GM12891 (cell line): ENCODE data around the gene A4GALT.

Source experiments
- DNase-seq: peaks from one replicate; pipeline ENCODE4 v3.0.0; 2011; ENCODE audit warnings: low spot score; ENCODE audit not compliant: insufficient read length
- FAIRE-seq: peaks from 2 replicates; lab custom pipeline; 2011; peaks lifted over from hg19 to GRCh38; lab: Jason Lieb, UNC
- PAX5 ChIP-seq: IDR thresholded peaks from 2 replicates; pipeline ENCODE4 v1.6.1; 2011; ENCODE audit warnings: low read length, moderate library complexity, mild to moderate bottlenecking; ENCODE audit not compliant: insufficient read depth, severe bottlenecking
- POLR2A ChIP-seq: IDR thresholded peaks from 2 replicates; pipeline ENCODE4 v1.6.1; 2011; ENCODE audit warnings: low read depth, low read length, control low read depth
- POLR2AphosphoS5 ChIP-seq: IDR thresholded peaks from 2 replicates; pipeline ENCODE4 v1.6.1; 2011; ENCODE audit warnings: low read depth, low read length, control low read depth
- POU2F2 ChIP-seq: IDR thresholded peaks from 2 replicates; pipeline ENCODE4 v1.6.1; 2011; ENCODE audit warnings: low read depth, mild to moderate bottlenecking, control low read depth, low read length, moderate library complexity
- SPI1 ChIP-seq: IDR thresholded peaks from 2 replicates; pipeline ENCODE4 v1.6.1; 2011; ENCODE audit warnings: low read depth, low read length, control low read depth
- TAF1 ChIP-seq: IDR thresholded peaks from 2 replicates; pipeline ENCODE4 v1.6.1; 2011; ENCODE audit warnings: low read depth, low read length, control low read depth

The A4GALT gene

DNA sequence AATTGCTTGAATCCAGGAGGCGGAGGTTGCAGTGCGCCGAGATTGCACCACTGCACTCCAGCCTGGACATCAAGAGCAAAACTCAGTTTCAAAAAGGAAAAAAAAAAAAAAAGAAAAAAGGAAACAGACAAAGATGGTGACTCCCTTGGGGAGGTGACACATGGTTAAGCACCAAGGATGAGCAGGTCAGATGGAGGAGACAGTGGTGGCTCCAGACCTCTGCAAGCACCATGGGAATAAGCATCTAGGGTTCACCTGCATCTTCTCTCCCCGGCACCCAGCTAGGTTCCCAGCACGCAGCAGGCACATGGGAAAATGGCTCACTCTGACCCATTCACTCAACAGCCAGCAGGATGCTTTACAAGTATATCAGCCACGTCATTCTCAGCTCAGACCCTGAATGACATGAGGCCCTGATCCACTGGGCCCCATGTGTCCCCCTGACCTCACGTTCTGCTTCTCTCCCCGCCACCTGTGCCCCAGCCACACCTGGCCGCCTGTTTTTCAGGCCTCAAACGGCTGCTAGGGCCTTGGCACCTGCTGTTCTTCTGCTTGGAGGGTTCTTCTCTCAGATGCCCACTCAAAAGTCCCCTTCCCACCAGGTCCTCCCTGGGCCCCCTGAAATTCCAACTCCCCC lies 24.2 kb downstream of the A4GALT start:
- DNase-seq: no peak
- peak; percentile 59 for FAIRE-seq
- TF ChIP-seq PAX5: no peak
- TF ChIP-seq TAF1: no peak
- no peak for TF ChIP-seq POLR2A
- no peak for TF ChIP-seq POLR2AphosphoS5
- no peak for TF ChIP-seq SPI1
- TF ChIP-seq POU2F2: no peak

DNA sequence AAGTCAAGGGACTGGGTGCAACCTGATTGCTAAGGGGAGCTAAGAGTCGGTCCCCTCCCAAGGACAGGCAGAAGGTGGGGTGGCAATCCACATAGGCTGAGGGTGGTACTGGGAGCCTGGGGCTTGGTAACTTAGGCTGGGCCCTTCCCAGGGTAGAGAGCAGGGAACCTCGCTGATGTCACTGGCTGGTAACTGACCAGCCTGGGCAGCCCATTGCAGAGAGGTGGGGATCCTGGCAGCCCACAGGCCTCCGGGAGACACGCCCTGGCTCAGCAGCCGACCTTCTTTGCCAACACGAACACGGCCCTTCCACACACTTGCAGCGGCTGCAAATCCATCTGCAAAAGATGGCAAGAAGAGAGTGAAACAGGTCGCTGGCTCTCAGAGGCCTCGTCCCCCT lies 25.4 kb downstream of the A4GALT start:
- TF ChIP-seq PAX5: no peak
- no peak for TF ChIP-seq TAF1
- TF ChIP-seq SPI1: no peak
- TF ChIP-seq POU2F2: no peak
- no peak for TF ChIP-seq POLR2A
- TF ChIP-seq POLR2AphosphoS5: no peak
- DNase-seq (no peak), FAIRE-seq (no peak)

DNA sequence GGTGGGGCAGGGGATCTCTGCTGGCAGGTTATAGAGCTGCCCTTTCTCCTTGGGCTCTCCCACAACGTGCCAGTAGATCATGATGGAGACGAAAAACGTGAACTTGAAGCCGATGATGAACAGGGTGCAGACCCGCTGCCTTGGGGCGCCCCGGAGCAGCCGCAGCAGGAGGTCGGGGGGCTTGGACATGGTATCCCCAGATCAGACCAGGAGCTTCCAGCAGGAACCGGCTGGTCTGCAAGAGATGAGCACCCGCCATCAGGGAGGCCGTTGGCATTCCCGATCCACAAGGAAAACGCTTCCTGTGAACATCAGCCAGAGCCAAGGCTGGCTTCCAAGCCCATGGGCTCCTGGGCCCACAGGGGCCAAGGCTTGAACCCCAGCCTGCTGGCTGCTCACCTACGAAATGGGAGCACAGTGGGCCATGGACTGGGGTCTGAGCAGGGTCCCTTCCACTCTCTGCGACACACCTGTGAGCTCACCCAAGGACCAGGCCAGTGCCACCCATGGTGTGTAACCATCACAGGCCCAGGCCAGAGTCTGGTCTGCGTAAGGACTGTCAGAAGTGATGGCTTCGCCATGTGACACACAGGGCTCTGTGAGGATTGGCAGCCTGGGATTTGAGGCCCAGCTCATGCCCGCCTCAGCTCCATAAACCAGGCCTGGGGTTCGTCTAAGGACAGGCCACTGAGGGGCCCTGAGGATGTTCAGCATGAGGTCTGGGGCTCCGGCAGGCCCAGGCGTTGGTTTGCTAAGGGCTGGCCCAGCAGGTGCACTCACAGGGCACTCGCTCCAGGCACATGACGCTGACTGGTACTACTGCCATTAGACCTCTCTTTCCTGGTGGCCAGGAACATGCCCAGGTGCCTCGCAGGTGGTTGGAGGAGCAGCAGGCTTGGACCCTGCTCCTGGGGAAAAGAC lies 26.6 kb downstream of the A4GALT start:
- TF ChIP-seq POLR2AphosphoS5: no peak
- TF ChIP-seq PAX5: no peak
- no peak for TF ChIP-seq TAF1
- TF ChIP-seq POLR2A: no peak
- no peak for TF ChIP-seq POU2F2
- TF ChIP-seq SPI1: no peak
- FAIRE-seq (no peak), DNase-seq (no peak)

DNA sequence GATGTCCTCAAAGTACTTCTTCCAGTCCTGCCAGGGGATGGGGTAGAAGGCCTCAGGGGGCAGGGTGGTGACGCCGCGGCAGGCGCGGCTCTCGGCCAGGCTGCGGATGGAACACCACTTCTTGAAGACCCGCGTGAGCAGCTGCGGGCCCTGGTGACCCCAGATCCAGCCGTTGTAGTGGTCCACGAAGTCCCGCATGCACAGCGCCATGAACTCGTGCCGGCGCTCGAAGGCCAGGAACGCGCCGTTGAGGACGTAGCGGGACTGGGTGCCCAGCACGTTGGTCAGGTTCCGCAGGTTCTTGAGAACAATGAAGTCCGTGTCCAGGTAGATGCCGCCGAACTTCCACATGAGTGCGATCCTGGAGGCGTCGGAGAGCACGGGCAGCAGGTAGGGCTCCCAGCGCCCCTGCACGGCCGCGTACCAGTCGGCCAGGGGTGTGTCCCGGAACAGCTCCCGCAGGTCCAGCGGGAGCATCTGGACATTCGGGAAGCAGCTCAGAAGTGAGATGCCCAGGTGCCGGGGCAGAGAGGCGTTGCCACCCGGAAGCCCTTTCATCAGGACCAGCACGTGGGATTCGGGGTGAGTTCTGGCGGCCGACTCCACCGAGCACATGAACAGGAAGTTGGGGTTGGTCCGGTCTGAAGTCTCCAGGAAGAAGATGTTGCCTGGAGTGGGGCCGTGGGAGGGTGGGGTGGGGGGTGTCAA lies 27.5 kb downstream of the A4GALT start:
- FAIRE-seq: peak; percentile 31
- no peak for DNase-seq
- TF ChIP-seq PAX5: no peak
- no peak for TF ChIP-seq POLR2A
- TF ChIP-seq POLR2AphosphoS5: no peak
- TF ChIP-seq POU2F2: no peak
- TF ChIP-seq TAF1: no peak
- no peak for TF ChIP-seq SPI1

DNA sequence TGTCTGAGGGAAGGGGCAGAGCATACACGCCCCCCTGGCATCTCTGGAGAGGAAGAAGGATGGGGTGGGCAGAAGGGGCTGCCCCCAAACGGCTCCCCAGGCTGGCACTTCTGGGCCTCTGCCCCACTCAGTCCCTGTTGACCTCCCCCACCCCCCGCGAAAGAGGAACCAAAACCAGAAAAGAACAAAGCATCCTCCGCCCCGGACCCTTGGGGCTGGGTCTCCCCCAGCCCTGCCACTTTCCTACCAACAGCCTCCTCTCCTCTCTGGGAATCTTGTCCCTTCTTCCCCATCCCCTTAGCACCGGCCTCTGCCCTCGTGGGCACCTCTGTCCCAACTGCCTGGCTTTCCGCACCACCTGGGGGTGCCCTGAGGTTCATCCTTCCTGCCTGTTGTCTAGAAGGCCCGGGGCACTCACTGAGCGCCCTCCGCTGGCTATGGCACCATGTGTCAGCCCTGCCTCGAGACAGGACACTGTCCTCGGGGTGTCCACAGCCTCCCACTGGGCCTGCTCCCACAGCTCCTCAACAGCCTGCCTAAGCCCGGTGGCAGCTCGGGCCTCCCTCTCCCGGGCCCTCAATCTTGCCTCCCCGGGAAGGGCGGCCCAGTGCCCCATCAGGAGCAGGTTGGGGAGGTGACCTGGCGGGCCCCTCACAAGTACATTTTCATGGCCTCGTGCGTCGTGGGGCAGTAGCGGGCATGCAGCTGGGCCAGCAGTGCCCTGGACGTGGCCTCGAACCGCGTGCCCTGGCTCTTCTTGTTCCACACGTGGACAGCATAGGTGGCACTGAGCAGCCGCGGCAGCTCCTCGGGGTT lies 28.2 kb downstream of the A4GALT start:
- peak; percentile 85 for FAIRE-seq
- no peak for TF ChIP-seq TAF1
- no peak for TF ChIP-seq POLR2A
- TF ChIP-seq POLR2AphosphoS5: no peak
- TF ChIP-seq SPI1: peak; percentile 50; the same call in 1 of the 2 replicates
- no peak for TF ChIP-seq POU2F2
- DNase-seq: peak; percentile 74

DNA sequence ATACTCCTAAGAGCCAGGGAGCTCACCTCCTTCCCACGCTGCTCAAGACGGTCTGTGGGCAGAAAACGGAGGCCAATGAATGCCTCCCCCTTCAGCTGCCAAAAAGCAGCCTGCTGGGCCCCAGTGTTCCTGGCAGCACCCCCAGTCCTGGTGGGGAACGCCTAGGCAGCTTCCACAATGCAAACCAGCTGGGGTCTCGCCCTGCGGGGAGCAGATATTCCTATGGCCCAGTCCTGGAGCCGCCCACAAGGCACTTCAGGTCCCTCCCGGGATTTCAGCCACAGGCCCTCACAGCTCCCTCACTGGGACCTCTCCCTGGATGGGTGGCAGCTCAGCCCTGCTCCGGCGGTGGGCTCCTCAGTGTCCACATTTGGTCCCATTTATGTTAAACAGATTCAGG lies 29.2 kb downstream of the A4GALT start:
- DNase-seq (no peak), FAIRE-seq (no peak)
- TF ChIP-seq POLR2A: no peak
- TF ChIP-seq POU2F2: no peak
- no peak for TF ChIP-seq TAF1
- no peak for TF ChIP-seq SPI1
- TF ChIP-seq PAX5: no peak
- no peak for TF ChIP-seq POLR2AphosphoS5

DNA sequence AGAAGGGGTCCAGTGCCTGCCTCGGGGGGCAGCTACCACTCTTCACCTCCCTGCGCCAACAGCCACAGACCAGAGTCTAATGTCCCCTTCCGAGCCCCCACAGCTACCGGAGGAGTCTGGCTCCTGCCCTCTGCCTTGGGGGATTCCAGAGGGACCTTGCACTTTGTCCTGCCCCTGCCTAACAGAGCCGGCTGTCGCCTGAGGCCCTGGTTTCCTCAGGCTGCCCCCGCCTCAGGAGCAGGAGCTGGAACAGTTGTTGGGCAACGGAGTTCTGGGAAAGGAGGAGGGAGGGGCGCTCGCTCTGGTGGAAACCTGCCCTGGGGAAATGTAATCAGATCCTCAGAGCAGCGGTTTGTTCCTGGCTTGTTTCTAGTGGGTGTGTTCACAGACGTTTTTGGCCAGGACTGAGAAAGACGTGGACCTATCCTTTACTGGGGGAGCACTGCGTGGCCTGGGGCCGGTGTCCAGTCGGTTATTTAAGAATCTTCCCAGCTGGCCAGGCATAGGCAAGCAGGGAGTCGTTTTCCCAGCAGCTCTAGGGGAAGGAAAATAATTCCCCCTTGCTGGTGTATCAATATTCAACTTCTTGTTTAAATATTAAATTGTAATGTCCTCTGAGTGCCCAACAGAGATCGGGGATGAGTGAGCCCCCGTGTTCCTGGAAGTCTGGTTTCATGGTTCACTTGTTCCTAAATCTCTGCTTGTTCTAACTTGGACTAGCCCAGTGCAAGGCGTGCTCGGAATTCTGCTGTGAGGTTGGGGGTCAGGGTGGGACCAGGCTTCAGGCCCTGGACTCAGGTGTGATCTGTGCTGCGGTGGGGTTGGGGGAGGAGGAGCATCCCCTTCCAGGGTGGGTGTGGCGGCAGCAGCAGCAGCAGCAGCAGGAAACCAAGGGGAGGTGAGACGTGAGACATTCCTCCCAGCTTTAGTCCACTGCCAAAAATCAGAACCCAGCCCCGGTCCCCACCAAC lies 32.1 kb downstream of the A4GALT start:
- DNase-seq: no peak
- no peak for FAIRE-seq

More for the DNA sequence above, 32.1 kb downstream of the A4GALT start:
- TF ChIP-seq SPI1 (no peak), POLR2A (no peak), POLR2AphosphoS5 (no peak), PAX5 (no peak), POU2F2 (no peak), TAF1 (no peak)
